HG03066 (cell line): ENCODE measurements around the gene APC2.
A peak's percentile ranks its signal among the peaks of the same experiment; 100 is the strongest.
"Not testable (repeated sequence)": the region's sequence is repeated elsewhere in the genome, so short reads cannot be mapped to it uniquely, and the experiment has no call there.

Experiments
- ATAC-seq: cut with Tn5 transposase; IDR thresholded peaks from one replicate; pipeline ENCODE4 v1.9.1; 2021; ENCODE audit warnings: low read depth; ENCODE audit not compliant: unreplicated experiment

APC2 gene

DNA sequence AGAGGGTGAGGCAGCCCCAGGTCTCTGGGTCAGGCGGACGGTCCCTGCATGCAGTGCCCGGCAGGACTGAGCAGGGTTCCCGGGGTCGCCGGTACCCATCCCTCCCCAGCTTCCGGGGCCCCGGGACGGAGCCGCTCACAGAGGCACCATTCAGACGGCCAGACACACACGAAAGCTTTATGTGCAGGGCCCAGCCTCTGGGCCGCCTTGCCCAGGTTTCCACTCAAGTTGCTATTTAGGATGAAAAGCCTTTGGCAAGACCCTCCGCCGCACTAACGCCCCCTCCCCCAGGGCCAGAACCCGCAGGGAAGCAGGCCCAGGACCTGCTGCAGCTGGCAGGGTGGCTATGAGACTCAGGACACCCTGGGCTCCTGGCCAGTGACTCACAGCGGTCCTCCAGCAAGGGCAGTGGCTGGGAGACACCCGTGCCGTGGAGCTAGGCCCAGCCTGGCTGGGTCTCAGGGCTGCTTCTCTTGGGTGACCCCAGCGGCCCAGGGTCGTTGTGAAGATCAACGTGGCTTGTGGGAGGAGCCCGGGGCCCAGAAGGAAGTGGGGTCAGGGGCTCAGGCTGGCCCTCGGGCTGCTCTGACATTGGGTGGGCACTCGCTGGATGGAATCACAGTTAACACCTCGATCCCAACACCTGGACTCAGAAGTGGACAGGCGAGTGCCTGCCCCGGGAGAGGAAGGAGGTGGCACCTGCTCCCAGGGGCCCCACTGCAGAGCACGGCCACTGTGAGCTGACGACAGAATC, 24.3 kb downstream of the APC2 start:
- ATAC-seq, result no peak

DNA sequence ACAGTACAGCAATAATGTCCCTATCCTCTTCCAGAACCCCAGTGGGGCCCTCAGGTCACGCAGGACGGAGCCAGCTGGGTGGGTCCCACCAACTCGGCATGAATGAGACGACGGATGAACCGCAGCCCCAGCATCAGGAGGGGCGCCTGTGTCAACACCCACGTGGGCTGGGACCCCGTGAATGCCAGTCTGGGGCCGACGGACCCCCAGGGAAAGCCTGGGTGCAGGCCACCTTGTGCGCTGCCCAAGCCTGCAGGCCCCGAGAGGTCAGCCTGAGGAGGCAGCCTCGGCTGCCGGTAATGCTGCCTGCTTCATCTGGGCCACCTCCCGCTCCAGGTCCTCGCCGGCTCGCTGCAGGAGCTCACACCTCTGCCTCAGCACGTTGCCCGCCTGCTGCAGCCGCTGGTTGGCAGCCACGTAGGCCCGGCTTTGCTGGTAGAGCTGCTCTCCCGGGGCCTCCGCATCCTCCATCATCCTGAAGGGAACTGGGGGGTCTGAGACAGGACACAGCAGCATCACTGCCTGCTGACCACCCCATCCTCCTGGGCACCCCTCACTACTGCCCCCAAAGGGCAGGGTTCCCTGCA, 24.9 kb downstream of the APC2 start:
- no peak for ATAC-seq

DNA sequence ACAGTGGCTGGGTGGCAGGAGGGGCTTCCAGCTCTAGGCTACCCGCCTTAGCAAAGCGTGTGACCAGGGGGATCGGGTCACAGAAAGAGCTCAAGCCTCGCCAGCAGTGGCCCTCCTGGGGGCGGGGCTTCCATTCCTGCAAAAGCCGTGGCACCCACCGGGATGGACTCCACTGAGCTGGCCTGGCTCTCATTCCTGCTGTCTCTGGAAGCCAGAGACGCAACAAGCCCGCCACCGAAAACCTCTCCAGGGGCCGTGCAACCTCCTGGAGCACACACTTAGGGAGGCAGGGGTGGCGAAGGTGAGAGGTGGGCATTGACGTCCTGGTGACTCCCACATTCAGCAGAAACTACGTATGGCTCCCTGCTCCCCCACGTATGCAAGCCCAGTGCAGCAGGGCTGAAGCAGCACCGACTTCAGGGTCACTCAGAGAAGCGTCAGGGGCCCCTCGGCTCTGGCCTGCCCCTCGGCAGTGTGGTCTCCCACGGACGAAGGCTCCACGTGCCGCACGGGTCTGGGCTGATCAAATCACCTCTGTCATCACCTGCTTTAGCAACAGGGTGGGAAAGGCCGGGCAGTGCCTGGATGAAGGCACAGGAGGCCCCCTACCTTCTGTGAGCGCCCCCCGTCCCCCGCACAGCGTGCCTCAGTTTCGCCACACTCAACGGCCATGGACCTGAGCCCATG, 26.0 kb downstream of the APC2 start:
- ATAC-seq, result no peak

DNA sequence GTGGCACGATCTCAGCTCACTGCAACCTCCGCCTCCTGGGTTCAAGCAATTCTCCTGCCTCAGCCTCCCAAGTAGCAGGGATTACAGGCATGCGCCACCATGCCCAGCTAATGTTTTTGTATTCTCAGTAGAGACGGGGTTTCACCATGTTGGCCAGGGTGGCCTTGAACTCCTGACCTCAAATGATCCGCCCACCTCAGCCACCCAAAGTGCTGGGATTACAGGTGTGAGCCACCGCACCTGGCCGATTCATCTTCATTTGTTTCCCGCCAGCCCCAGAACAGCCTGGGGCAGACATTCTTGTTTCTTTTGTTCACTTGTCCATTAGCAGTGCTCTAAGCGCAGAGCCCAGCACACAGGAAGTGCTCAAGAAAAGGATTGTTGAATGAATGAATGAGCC, 27.1 kb downstream of the APC2 start:
- not testable (repeated sequence) for ATAC-seq

DNA sequence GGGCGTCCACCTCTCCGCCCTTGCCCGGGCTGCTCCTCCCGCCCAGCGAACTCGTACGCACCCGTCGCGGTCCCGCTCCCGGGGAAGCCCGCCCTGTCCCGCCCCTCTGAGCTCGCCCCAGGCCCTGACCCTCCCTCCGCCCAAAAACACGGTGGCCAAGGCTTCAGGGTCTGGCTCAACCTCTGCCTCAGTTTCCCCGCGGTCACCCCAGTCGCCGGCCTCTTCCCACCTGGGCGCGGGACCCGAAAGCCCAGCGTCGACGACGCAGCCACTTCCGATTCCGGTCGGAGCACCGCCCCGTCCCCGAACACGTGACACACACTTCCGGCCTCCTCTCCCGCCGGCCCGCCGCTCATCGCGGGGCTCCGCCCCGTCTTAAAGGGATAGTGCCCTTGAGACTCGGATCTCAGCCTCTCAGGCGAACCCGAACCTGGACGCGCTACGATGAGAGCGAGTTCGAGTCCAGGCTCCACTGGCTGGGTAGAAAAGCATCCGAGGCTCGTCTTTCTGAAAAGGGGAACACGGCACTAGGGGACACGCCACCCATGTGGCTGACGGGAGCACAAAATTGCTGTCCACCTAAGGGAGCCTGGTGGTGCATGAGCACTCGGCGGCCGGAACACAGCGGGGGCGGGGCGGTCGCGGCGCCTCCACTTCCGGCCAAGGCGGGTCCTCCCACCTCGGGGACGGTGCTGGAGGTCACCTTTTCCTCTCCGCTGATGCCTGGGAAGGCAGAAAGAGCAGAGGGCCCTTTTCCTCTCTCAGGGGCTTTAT, 29.2 kb downstream of the APC2 start, which contains the start of gene C19orf25:
TSS of gene C19orf25 (minus strand) at position 282 of the 774 bp plus-strand sequence. CDS start 312 bp downstream, outside the sequence.
- ATAC-seq, result peak; percentile 81

DNA sequence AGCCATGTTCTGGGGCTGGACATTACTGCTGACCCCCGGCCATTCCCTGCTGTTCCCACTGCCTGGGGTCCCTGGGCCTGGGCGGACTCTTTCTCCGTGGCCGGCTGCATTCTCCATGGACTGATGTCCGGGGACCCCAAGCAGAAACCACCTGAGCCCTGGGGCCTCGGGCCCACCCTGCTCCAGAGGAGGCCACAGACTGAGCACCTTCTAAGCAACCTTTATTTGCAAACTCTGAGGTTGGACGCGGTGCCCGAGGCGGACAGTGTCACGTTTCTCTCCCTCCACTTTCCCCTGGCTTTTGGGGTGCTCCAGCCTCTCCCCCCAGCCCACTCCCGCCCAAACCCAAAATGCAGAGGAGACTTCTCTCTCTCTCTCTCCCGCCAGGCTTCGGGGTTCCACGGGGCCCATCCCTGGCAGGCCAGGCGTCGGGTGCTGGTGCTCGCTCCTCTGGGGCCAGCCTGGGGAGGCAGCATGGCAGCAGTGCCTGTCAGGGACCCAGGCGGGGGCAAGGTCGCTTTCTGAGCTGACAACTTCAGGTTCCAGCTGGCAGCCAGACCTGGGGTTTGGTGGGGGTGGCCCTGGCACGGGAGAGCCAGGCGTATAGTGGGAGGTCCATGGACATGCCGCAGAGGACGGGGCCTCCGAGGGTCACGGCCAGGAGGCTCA, 31.4 kb downstream of the APC2 start:
- no peak for ATAC-seq

DNA sequence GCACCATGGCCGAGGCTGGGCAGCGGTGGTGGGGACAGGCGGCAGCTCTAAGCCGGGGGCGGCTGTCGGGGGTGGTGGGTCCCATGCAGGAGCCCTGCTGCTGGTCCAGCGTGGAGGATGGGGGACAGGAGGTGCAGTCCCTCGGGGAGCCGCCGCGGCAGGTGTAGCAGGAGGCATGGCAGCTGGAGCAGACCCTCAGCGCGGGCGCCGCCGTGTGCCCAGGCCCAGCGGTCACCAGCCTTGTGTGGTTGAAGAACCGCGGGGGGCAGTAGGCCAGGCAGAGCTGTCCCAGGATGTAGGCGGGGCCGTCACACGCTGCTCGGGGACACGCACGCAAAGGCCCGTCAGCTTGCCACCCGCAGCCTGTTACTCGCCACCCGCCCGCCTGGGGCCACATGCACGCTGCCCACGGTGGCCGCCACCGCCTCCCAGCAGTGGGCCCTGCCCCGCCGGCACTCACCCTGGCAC, 32.0 kb downstream of the APC2 start:
- ATAC-seq, result no peak

DNA sequence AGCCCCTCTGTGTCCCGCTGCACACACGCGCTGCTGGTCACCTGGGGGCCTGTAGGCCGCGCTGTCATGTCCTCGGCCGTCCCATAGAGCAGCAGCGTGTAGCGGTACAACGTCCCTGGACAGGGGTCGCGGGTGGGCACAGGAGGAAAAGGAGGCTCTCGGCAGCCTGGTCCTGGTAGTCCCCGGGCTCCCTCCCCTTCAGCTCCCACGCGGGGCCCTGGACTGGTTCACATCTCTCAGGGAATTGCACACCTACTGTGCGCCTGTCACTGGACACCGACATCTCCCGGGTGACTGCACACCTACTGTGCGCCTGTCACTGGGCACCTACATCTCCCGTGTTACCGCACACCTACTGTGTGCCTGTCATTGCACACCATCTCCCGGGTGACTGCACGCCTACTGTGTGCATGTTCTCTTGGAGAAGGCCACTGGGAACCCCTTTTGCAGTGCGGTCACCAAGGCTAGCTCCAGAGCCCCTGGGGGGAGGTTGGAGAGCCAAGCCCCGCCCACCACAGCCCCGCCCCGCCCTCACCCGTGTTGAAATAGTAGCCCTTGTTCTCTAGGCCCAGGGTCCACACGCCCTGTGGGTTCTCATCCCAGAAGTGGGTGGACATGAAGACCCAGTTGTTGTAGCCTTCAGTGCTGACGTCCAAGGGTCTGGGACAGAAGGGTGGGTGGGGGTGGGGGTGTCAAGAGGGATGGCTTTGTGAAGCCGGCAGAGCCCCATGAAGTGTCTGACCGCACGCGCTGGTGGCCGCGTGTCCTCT, 32.6 kb downstream of the APC2 start:
- no peak for ATAC-seq

DNA sequence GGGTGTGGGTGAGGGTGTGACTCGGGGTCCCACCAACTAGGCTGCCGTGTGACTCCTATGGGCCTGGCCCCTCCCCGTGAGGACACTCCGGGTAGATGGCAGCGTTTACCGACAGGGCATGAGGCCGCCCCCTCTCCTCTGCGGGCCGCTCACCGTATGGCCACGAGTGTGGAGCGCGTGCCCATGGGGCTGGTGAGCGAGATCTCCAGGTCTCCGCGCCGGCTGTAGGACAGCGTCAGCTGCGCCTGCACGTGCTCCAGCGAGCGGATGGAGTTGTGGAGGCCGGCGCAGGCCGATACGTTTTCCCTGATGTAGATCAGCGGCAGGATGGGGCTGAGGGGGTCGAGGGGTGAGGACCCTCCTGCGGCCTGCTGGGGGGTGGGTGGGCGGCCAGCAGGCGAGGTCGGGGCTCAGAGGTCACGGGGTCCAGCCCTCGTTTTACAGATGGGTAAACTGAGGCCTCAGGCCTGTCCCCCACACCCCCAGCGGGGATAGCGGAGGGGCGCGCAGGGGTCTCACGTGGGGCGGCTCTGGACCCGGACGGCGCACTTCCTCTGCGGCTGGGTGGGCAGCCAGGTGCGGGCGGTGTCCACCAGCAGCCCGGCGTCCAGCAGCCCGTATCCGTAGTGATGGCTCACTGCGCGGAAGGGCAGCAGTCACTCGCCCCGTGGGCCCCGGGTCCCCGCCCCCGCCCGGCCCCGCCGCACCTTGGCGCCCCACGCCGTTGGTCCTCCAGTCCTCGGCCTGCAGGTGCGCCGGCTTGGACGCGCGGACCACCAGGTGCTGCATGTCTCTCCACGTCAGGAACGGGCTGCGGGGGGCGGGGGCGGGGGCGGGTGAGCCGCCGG, 33.4 kb downstream of the APC2 start:
- ATAC-seq, result no peak

DNA sequence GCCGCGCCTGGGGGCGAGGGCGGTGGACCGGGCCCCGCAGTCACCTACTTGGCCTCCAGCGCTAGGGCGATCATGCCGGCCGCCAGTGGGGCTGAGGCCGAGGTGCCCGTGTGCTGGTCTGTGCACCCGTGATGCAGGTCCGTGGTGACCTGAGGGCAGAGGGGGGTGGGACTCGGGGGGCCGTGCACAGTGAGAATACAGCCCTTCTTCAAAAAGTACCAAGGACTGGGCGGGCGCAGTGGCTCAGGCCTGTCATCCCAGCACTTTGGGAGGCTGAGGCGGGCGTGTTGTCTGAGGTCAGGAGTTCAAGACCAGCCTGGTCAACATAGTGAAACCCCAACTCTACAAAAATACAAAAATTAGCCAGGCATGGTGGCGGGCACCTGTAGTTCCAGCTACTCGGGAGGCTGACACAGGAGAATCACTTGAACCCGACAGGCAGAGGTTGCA, 34.1 kb downstream of the APC2 start:
- no peak for ATAC-seq

DNA sequence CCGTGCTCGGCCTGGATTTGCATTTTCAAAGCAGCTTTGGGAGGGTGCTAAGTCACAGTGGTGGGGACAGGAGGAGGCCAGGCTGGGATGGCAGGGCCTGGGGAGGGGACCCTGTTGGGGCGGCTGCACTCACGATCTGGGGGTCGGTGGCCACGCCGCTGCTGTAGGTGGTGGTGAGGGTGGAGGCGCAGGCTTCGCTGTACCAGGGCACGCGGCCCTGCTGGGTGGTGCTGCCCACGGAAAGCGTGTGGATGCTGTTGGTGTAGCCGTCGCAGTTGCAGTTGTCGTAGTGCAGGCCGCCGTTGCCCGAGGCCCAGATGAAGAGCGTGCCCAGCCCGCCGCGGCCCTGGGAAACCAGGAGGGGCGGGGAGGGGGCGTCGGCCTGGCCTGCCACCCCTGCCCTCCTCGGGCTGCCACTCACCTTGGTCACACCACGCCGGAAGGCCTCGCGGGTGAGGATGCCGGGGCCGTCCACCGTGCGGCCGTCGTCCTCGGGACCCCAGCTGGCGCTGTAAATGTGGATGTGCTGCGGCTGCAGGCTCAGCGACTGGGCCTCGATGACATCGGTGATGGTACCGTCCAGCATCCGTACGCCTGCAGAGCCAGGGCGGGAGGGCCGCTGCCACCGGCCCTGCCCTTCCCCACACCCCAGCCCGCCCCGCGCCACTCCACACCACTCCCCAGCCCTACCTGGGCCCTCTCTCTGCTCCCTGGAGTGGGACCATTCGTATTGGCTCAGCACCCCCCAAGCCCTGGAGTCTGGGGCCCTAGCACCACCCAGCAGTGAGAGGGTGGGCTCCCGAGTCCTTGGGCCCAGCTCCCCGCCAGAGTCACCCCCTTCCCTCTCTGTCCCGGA, 37.0 kb downstream of the APC2 start:
- ATAC-seq, result no peak

DNA sequence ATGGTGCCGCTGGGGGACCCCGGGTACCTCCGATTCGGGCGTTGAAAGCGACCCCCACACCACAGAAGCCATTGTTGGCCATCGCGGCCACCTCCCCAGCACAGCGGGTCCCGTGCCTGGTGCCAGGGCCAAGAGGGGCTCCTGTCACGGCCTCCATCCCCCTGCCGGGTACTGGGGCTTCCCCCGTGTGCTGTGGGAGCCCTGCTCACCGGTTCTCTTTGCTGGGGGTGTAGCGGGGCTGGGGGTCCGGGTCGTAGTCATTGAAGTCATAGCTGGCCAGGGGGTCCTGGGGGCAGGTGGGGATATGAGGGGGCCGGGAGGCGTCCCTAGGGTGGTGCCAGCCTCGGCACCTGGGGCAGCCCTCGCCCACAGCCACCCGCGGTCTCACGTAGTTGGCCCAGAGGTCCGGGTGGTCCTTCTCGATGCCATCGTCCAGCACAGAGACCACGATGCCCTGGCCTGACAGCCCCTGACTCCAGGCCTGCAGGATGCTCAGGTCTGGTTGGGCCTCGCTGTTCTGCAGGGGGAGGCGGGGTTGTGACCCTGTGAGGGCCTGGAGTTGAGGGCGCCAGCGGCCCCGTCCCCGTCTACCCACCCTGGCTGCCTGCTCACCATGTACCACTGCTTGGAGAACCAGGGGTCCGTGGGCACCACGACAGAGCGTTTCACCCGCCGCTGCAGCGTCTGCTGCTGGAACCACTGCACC, 37.8 kb downstream of the APC2 start:
- ATAC-seq, result no peak

DNA sequence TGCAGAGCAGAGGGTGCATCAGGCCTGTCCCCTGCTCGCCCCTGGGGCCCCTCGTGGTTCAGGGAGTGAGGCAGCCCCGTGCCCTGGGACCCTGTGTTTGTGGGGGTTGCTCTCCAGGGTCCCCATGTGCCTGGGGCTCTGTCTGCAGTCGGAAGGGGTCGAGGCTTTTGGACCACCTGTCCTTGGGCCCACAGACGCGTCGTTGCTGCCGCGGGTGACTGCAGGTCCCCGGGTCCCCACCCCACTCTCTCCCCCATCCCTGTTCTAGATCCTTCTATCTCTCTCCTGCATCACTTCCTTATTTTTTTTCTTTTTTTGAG, 38.3 kb downstream of the APC2 start:
- no peak for ATAC-seq

DNA sequence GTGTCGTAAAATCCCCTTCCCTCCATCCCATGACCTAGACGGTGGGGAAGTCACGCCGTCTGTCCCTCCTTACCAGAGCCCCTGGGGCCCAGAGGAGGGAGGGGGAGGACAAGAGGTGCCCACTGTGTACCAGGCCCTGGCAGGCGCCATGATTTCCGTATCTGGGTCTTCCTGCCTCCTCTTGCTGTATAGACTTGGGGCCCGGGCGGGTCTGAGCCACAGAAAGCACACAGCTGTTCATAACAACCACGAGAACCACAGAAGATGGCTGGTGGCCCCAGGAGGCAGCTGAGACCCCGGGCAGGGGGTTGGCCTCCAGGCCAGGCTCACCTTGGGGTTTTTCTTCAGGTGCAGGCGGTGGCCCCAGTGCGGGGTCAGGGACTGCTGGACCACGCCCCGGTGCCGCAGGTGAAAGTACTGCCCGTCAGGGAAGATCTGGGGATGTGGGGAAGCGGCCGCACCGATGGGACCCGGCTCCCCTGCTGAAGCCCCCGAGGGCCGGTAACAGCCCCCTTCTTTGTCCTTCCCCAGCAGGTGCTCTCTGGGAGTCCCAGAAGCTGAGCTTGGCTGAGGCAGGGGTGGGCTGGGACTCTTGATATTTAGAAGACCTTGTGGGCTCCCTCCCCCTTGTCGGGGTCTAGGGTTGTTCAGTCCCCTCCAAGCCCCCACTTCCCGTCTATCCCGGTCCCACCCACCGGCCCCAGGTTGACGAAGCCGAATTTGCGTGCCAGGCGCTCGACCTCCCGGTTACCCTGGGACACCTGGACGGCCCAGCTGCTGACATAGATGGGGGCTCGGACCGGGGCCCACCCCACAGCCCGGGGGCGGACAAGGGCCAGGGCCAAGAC, 39.8 kb downstream of the APC2 start:
- ATAC-seq, result no peak

DNA sequence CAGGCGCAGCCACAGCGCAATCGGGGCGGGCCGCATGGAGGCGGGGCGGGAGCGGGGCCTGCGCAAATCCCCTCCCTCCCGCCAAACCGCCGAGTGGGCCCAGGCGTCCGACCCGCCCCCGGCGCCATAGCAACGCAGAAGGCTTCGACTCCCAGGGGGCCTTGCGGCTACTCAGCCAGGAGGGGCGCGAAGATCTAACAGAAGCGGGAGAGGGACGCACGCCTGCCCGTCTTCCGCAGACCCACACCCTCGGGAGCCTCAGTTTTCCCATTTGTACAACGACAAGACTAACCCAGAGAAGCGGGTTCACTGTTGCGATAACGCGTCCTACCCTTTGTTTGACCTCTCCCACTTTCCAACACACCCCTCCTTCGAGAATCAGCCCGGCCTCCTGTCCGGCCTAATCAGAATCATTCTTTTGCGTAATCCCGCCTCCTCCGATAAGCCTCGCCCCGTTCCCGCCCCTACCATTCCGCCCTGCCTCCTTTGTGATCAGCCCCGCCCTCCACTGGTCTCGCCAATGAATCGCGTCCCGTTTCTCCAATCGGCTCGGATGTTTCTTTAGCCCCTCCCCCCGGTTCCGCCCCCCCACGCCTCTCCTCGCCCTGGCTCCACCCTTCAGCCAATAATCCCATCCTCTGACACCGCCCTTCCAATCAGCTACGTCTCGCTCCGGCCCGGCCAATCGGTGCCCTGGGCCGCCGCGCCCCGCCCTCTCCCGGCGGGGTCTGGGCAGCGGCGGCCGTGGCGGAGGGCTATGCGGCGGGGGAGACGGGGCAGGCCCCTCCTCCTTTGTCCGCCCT, 40.6 kb downstream of the APC2 start, which contains the start of gene PCSK4:
TSS of gene PCSK4 (minus strand) at position 40 of the 803 bp plus-strand sequence. CDS start at position 36, 4 bp downstream.
- peak; percentile 84 for ATAC-seq
